ENCODE results near the gene HK2.

HK2 gene

DNA sequence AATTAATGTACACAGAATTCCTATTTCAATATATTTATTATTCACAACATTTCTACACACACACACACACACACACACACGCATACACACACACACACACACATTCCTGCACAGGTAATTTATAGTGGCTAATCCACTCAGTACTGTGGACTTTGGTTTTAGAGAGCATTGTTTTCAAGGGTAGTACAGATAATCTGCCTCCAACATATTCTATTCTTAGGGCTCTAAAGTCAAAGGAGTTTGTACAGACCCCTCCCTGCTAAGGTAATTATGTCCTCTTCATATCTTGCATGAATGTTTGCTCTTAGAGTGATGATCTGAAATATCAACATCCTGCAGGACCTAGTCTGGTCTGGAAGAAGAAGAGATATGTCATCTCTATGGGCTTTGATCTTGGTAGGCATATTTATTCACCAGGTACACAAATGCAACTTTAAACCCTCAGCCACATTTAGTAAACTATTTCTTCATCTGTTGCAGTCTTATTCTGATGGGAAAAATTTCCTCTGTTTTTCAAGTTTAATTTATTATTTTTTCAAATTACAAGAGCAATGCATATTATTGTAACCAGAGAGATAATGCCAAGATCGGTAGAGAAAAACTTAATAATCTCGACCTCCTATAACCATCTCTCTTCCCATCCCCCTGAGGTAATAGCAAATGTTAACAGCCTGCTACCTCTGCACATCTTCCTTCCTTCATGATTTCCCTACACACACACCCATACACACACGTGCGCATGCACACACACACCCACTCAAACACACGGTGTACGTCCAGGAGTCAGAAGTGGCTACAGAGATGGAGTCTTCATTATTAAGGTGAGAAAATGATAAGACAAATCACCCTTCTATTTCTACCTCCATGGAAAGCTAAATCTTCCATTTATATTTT lies 106.2 kb downstream of the HK2 start:
- DNase-seq = no peak

DNA sequence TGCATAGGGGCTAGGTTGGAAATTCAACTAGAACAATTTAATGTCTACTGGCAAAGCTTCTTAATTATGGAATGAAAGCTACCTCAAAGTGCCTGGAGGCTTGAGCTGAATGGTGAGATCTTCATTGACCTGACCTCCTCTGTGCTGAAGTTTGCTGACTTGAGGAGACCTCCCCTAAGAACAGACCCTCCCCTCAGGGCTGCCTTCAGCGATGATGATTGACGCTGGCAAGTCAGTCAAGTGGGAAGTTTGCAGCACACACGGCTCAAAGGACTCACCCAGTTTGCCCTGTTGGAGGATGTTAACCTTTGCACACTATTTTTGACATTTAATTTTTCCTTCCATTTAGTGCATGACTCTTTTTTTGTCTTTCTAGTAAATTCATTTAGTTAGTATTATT lies 107.4 kb downstream of the HK2 start:
- DNase-seq = no peak

DNA sequence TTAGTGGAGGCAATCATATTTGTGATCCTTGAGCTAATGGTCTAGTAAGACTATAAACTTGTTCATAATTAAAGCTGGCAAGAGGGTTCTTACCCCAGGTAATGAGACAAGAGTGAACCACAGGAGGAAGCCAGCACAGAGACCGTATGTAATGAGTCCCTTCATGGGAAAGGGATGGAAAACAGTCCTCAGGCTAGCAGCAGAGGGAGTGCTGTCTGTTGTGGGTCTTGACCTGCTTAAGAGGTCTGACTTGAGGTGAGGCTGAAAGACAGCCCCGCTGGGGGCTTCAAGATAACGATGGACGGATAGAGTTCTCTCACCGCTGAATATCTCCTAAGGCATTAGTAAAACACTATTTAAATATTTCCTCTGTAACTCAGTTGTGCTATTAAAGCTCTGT lies 108.3 kb downstream of the HK2 start:
- DNase-seq = no peak
